ENCODE results near the gene FCSK.
"Not testable (repeated sequence)": the region's sequence is repeated elsewhere in the genome, so short reads cannot be mapped to it uniquely, and the experiment has no call there.

FCSK gene

GRCh38 chr16:70454222-70455034, at the start of gene FCSK:
Gene FCSK, plus strand, starts transcription at chr16:70454595. Its CDS starts 8,596 bp downstream, at chr16:70463191.
- peak within 1 kb of the TSS; percentile 92 for H3K4me3 ChIP-seq (ENCODE audit: severe bottlenecking)
- peak; percentile 7 for TF ChIP-seq CTCF (IDR thresholded peaks at IDR 0.05; ENCODE audit: poor library complexity, severe bottlenecking)
- no peaks in the 10 kb centered on the region for H3K27me3 ChIP-seq (ENCODE audit: insufficient read depth, poor library complexity, severe bottlenecking)
- peak within 1 kb of the TSS; percentile 61 for H3K27ac ChIP-seq (ENCODE audit: poor library complexity, severe bottlenecking)
- peak; percentile 87 for ATAC-seq (ENCODE audit: low read depth)
- DNase-seq (ENCODE audit: low spot score) = no peak
- peaks cover 4% of the 10 kb centered on the region for H3K4me1 ChIP-seq (ENCODE audit: insufficient read depth, poor library complexity, severe bottlenecking)
- H3K9me3 ChIP-seq (ENCODE audit: severe bottlenecking) = no peaks in the 10 kb centered on the region
- no peaks in the 10 kb centered on the region for H3K36me3 ChIP-seq (ENCODE audit: low read depth)

GRCh38 chr16:70406104-70406503, 48.3 kb upstream of the FCSK start:
- not testable (repeated sequence) for H3K36me3 ChIP-seq (ENCODE audit: low read depth); H3K27me3 ChIP-seq (ENCODE audit: insufficient read depth, poor library complexity, severe bottlenecking); H3K9me3 ChIP-seq (ENCODE audit: severe bottlenecking); H3K27ac ChIP-seq (ENCODE audit: poor library complexity, severe bottlenecking); H3K4me3 ChIP-seq (ENCODE audit: severe bottlenecking); DNase-seq (ENCODE audit: low spot score); ATAC-seq (ENCODE audit: low read depth)
- H3K4me1 ChIP-seq (ENCODE audit: insufficient read depth, poor library complexity, severe bottlenecking) = peaks cover 21% of the 10 kb centered on the region

- H3K27ac ChIP-seq (ENCODE audit: poor library complexity, severe bottlenecking) = no peak overlapping the region
- H3K9me3 ChIP-seq (ENCODE audit: severe bottlenecking) = no peaks in the 10 kb centered on the region
- ATAC-seq (ENCODE audit: low read depth) = no peak
- no peaks in the 10 kb centered on the region for H3K27me3 ChIP-seq (ENCODE audit: insufficient read depth, poor library complexity, severe bottlenecking)
- H3K4me1 ChIP-seq (ENCODE audit: insufficient read depth, poor library complexity, severe bottlenecking) = peaks cover 17% of the 10 kb centered on the region
- no peak overlapping the region for H3K4me3 ChIP-seq (ENCODE audit: severe bottlenecking)
- H3K36me3 ChIP-seq (ENCODE audit: low read depth) = peaks cover 13% of the 10 kb centered on the region
- no peak for DNase-seq (ENCODE audit: low spot score)
- TF ChIP-seq CTCF (IDR thresholded peaks at IDR 0.05; ENCODE audit: poor library complexity, severe bottlenecking) = no peak
Observed at GRCh38 chr16:70407811-70408274, 46.6 kb upstream of the FCSK start.

- ATAC-seq (ENCODE audit: low read depth) = no peak
Observed at GRCh38 chr16:70410734-70411133, 43.7 kb upstream of the FCSK start.

GRCh38 chr16:70412385-70412784, 42.0 kb upstream of the FCSK start:
- Histone ChIP-seq H3K27ac (ENCODE audit: poor library complexity, severe bottlenecking) (no peak overlapping the region), H3K27me3 (ENCODE audit: insufficient read depth, poor library complexity, severe bottlenecking) (no peaks in the 10 kb centered on the region), H3K4me3 (ENCODE audit: severe bottlenecking) (no peak overlapping the region), H3K36me3 (ENCODE audit: low read depth) (peaks cover 13% of the 10 kb centered on the region), H3K9me3 (ENCODE audit: severe bottlenecking) (no peaks in the 10 kb centered on the region), H3K4me1 (ENCODE audit: insufficient read depth, poor library complexity, severe bottlenecking) (no peaks in the 10 kb centered on the region)
- no peak for TF ChIP-seq CTCF (IDR thresholded peaks at IDR 0.05; ENCODE audit: poor library complexity, severe bottlenecking)
- ATAC-seq (ENCODE audit: low read depth) (no peak), DNase-seq (ENCODE audit: low spot score) (no peak)

More at GRCh38 chr16:70410734-70411133, 43.7 kb upstream of the FCSK start:
- Histone ChIP-seq H3K27me3 (ENCODE audit: insufficient read depth, poor library complexity, severe bottlenecking) (no peaks in the 10 kb centered on the region), H3K27ac (ENCODE audit: poor library complexity, severe bottlenecking) (no peak overlapping the region), H3K4me3 (ENCODE audit: severe bottlenecking) (no peak overlapping the region), H3K9me3 (ENCODE audit: severe bottlenecking) (no peaks in the 10 kb centered on the region), H3K36me3 (ENCODE audit: low read depth) (peaks cover 13% of the 10 kb centered on the region), H3K4me1 (ENCODE audit: insufficient read depth, poor library complexity, severe bottlenecking) (no peaks in the 10 kb centered on the region)
- TF ChIP-seq CTCF (IDR thresholded peaks at IDR 0.05; ENCODE audit: poor library complexity, severe bottlenecking) = no peak
- DNase-seq (ENCODE audit: low spot score) = no peak

GRCh38 chr16:70413572-70413971, 40.8 kb upstream of the FCSK start:
- H3K36me3 ChIP-seq (ENCODE audit: low read depth) = peaks cover 13% of the 10 kb centered on the region
- H3K27ac ChIP-seq (ENCODE audit: poor library complexity, severe bottlenecking); H3K9me3 ChIP-seq (ENCODE audit: severe bottlenecking); H3K4me3 ChIP-seq (ENCODE audit: severe bottlenecking); ATAC-seq (ENCODE audit: low read depth); H3K4me1 ChIP-seq (ENCODE audit: insufficient read depth, poor library complexity, severe bottlenecking); H3K27me3 ChIP-seq (ENCODE audit: insufficient read depth, poor library complexity, severe bottlenecking); DNase-seq (ENCODE audit: low spot score): not testable (repeated sequence)
